Kidney capillary endothelial cell (primary cell): Measurements from ENCODE around the gene SPN.
"Not testable (repeated sequence)": the region's sequence is repeated elsewhere in the genome, so short reads cannot be mapped to it uniquely, and the experiment has no call there.

ENCODE experiments used
- DNase-seq: peaks from one replicate; pipeline ENCODE4 v3.0.0-alpha.2; 2018; ENCODE audit warnings: low spot score

The SPN gene

GRCh38 chr16:29646947-29647346, 16.1 kb upstream of the SPN start:
- no peak for DNase-seq

- no peak for DNase-seq
Observed at GRCh38 chr16:29649588-29650494, 13.2 kb upstream of the SPN start.

GRCh38 chr16:29650771-29651170, 12.3 kb upstream of the SPN start:
- no peak for DNase-seq

DNA sequence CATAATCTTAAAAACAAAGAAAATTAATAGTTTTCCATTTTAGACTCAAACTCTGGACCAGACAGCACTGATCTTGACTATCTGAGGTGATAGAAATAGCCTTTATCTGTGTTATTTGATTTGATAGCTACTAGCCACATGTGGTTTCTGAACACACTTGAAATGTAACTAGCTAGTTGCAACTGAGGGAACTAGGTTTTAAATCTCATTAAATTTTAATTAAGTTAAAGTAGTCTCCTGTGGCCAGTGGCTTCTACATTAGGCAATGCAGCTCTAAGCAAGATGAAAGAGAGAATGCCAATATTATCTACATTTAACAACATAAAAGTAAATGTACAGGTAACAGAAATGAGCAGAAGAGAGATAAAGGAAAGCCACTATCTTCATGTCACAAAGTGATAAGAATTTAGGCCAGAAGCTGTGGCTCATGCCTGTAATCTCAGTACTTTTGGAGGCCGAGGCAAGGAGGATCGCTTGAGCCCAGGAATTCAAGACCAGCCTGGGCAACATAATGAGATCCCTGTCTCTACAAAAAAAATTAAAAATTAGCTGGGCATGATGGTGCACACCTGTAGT, 11.2 kb upstream of the SPN start:
- no peak for DNase-seq

DNA sequence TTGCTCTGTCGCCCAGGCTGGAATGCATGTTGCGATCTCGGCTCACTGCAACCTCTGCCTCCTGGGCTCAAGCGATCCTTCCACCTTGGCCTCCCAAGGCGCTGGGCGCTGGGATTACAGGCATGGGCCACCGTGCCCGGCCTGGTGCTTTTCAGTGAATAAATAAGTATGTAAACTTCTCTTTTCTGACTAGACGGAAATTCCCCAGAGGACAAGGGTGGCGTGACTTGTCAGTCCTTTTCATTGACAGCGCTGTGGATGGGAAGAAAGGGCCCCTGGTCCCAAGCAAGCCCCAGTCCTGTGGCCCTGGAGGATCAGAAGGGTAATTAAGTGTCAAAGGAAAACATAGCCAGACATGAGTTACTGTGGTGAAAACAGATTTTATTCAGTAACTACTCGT, 9.6 kb upstream of the SPN start:
- DNase-seq = no peak

DNA sequence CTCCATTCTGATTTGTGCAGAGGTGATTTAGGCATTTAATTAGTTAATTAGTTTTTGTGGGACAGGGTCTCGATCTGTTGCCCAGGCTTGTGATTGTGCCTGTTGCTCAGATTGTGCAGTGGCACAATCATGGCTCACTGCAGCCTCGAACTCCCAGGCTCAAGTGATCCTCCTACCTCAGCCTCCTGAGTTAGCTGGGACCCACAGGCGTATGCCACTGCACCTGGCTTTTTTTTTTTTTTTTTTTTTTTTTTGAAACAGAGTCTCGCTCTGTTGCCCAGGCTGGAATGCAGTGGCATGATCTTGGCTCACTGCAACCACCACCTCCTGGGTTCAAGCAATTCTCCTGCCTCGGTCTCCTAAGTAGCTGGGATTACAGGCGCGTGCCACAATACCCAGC, 9.2 kb upstream of the SPN start:
- not testable (repeated sequence) for DNase-seq

DNA sequence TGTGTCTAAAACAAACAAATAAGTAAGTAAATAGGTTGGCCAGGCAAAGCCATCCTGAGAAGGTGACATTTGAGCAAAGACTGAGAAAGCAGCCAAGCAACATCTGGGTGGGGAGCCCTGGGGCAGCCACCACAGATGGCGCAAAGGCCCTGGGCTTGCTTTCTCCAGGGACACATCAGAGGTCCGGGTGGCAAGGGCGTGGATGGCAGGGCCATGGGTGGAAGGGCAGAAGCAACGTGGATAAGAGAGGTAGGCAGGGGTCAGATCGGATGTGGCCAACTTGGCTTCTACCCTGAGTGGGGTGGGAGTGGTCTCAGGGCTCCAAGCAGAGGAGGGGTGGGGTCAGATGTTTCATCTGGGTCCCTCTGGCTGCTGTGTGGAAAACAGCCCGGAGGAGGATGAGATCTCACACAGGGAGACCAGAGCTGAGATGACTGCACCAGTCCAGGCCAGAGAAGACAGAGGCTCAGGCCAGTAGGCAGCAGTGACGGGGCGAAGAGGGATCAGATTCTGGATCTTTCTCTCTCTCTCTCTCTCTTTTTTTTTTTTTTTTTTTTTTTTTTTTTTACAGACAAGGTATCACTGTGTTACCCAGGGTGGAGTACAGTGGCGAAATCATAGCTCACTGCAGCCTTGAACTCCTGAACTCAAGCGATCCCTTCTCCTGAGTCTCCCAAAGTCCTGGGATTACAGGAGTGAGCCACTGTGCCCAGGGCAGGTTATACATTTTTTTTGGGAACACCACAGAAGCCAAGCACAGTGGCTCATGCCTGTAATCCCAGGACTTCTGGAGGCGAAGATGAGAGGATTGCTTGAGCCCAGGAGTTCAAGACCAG, 6.1 kb upstream of the SPN start:
- no peak for DNase-seq

- DNase-seq = no peak
Observed at GRCh38 chr16:29658705-29659104, 4.3 kb upstream of the SPN start.

DNA sequence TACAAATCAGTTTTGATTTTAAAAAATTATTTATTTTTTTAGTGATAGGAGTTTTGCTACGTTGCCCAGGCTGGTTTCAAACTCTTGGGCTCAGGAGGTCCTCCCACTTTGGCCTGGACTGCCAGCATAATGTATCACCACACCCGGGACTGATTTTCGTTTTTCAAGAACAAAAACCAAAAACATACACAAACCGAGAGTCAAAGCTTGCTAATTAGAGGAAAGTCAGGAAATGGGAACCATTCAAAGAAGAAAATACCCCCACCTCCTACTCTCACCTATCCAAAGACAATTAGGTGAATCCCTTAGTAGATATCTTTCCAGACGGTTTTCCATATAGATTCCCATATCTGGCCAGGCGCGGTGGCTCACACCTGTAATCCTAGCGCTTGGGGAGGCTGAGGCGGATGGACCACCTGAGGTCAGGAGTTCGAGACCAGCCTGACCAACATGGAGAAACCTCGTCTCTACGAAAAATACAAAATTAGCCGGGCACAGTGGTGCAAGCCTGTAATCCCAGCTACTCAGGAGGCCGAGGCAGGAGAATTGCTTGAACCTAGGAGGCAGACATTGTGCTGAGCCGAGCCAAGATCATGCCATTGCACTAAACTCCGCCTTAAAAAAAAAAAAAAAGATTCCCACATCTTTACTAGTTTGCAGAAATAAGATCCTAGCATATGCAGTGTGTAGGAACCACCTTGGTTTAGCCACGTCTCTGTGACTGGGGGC, 883 bp upstream of the SPN start:
- DNase-seq = no peak

DNA sequence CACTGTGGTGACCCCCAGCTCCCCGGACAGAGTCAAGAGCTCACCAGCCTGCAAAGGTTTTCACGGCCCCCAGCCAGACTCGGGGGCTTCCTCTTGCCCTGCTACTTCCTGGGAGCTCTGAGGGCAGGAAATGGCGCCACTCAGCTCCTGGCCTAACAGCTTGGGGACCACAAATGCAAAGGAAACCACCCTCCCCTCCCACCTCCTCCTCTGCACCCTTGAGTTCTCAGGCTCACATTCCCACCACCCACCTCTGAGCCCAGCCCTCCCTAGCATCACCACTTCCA, 375 bp upstream of the SPN start:
- no peak for DNase-seq

DNA sequence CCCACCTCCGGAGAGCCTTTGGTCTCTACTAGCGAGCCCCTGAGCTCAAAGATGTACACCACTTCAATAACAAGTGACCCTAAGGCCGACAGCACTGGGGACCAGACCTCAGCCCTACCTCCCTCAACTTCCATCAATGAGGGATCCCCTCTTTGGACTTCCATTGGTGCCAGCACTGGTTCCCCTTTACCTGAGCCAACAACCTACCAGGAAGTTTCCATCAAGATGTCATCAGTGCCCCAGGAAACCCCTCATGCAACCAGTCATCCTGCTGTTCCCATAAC, 702 bp downstream of the SPN start:
- no peak for DNase-seq

DNA sequence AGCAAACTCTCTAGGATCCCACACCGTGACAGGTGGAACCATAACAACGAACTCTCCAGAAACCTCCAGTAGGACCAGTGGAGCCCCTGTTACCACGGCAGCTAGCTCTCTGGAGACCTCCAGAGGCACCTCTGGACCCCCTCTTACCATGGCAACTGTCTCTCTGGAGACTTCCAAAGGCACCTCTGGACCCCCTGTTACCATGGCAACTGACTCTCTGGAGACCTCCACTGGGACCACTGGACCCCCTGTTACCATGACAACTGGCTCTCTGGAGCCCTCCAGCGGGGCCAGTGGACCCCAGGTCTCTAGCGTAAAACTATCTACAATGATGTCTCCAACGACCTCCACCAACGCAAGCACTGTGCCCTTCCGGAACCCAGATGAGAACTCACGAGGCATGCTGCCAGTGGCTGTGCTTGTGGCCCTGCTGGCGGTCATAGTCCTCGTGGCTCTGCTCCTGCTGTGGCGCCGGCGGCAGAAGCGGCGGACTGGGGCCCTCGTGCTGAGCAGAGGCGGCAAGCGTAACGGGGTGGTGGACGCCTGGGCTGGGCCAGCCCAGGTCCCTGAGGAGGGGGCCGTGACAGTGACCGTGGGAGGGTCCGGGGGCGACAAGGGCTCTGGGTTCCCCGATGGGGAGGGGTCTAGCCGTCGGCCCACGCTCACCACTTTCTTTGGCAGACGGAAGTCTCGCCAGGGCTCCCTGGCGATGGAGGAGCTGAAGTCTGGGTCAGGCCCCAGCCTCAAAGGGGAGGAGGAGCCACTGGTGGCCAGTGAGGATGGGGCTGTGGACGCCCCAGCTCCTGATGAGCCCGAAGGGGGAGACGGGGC, 1.3 kb downstream of the SPN start:
- DNase-seq = no peak

- no peak for DNase-seq
Observed at GRCh38 chr16:29665294-29666077, 2.4 kb downstream of the SPN start.

- DNase-seq = not testable (repeated sequence)
Observed at GRCh38 chr16:29667322-29667610, 4.2 kb downstream of the SPN start.

- DNase-seq = no peak
Observed at GRCh38 chr16:29667755-29668154, 4.7 kb downstream of the SPN start.

DNA sequence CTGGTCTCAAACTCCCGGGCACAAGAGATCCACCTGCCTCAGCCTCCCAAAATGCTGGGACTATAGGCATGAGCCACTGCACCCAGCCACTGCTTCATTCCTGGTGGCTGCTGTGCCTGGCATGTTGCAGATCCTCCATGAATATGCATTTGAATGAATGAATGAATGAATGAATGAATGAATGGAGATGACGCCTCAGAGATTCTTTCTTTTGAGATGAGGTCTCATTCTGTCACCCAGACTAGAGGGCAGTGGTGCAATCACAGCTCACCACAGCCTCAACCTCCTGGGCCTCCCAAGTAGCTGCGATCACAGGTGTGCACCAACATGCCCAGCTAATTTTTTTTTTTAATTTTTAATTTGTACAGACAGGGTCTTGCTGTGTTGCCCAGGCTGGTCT, 5.2 kb downstream of the SPN start:
- DNase-seq = no peak

DNA sequence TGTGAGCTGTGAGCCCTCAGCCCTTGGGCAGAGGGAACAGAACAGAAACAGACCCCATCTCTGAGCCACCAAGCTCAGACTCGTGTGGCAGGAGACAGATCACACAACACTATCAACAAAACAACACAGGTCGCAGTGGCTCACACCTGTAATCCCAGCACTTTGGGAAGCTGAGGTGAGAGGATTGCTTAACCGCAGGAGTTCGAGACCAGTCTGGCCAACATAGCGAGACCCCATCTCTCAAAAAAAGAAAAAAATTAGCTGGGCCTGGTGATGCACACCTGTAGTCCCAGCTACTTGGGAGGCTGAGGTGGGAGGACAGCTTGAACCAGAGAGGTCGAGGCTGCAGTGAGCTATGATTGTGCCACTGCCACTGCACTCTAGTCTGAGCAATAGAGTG, 10.5 kb downstream of the SPN start:
- DNase-seq = no peak

DNA sequence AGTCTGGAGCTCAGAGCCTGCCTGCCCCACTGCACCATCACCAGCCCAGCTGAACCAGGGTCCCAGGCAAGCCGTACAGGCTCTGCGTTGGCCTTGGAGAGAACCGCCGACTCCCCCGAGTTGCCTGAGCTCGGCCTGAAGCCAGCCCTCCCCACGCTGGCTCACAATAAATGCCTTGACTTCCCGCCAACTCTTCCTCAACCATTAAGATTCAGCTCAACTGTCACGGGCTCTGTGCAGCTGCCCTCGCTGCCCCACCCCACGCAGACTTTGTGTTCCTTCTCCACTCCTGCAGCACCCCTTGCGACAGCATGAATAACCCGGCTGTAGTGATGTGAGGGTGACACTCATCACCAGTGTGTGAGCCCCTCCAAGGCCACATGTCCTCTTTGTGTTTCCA, 11.1 kb downstream of the SPN start:
- DNase-seq = no peak

GRCh38 chr16:29675811-29676643, 13.0 kb downstream of the SPN start:
- DNase-seq = no peak
